Ishikawa (cell line): ENCODE measurements around the gene POLE4.
A peak's percentile ranks its signal among the peaks of the same experiment; 100 is the strongest.

Source experiments
- CEBPB ChIP-seq: IDR thresholded peaks from 2 replicates; pipeline ENCODE4 v1.6.1; 2012
- CREB1 ChIP-seq: IDR thresholded peaks from 2 replicates; pipeline ENCODE4 v1.6.1; 2012; ENCODE audit warnings: low read depth
- EGR1 ChIP-seq: IDR thresholded peaks from 2 replicates; pipeline ENCODE4 v1.6.1; 2012
- EP300 ChIP-seq: IDR thresholded peaks from 2 replicates; pipeline ENCODE4 v1.6.1; 2012; ENCODE audit warnings: borderline replicate concordance
- FOXM1 ChIP-seq: IDR thresholded peaks from 2 replicates; pipeline ENCODE4 v1.6.1; 2012; ENCODE audit warnings: low read depth, borderline replicate concordance
- NFIC ChIP-seq: IDR thresholded peaks from 2 replicates; pipeline ENCODE4 v1.6.1; 2012
- RAD21 ChIP-seq: IDR thresholded peaks from 2 replicates; pipeline ENCODE4 v1.6.1; 2012; ENCODE audit warnings: low read depth
- TAF1 ChIP-seq: IDR thresholded peaks from 2 replicates; pipeline ENCODE4 v1.6.1; 2012; ENCODE audit warnings: low read depth, mild to moderate bottlenecking
- TCF12 ChIP-seq: IDR thresholded peaks from 2 replicates; pipeline ENCODE4 v1.6.1; 2012; ENCODE audit warnings: low read depth
- TEAD4 ChIP-seq: IDR thresholded peaks from 2 replicates; pipeline ENCODE4 v1.6.1; 2012
- YY1 ChIP-seq: IDR thresholded peaks from 2 replicates; pipeline ENCODE4 v1.6.1; 2012; ENCODE audit warnings: low read depth
- ZBTB7A ChIP-seq: IDR thresholded peaks from 2 replicates; pipeline ENCODE4 v1.6.1; 2012; ENCODE audit warnings: low read depth
- TF ChIP-seq, protein P1 (sequence below): IDR thresholded peaks from 2 replicates; pipeline ENCODE4 v1.6.1; 2012
- TF ChIP-seq, protein P2 (sequence below): IDR thresholded peaks from 2 replicates; pipeline ENCODE4 v1.6.1; 2012; ENCODE audit warnings: low read depth, mild to moderate bottlenecking
- TF ChIP-seq, protein P3 (sequence below): IDR thresholded peaks from 2 replicates; pipeline ENCODE4 v1.6.1; 2012

Gene POLE4

DNA sequence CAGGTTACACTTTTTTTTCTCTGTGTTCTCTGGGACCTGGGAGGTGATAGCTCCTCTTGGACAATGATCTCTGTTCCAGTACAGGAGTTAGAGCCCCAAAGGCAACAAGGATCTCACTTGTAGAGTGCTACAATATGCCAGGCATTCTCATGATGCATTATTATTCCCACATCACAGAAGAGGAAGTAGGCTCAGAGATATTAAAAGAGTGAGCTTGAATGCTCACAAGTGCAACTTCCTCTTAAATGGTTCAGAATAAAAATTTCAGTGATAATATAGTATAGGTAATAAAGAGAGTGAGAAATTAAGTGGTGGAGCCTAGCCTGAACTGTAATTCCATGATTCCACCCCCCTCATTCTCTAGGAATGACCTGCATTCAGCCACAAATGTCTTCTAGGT, 21.4 kb downstream of the POLE4 start:
- TF ChIP-seq NFIC (no peak), ZBTB7A (no peak), FOXM1 (no peak), EP300 (no peak), TCF12 (no peak), TEAD4 (no peak), TAF1 (no peak), CEBPB (no peak), RAD21 (no peak), EGR1 (no peak), CREB1 (no peak), YY1 (no peak)
- TF ChIP-seq, protein P1, sequence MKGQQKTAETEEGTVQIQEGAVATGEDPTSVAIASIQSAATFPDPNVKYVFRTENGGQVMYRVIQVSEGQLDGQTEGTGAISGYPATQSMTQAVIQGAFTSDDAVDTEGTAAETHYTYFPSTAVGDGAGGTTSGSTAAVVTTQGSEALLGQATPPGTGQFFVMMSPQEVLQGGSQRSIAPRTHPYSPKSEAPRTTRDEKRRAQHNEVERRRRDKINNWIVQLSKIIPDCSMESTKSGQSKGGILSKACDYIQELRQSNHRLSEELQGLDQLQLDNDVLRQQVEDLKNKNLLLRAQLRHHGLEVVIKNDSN, result no peak
- TF ChIP-seq, protein P2, sequence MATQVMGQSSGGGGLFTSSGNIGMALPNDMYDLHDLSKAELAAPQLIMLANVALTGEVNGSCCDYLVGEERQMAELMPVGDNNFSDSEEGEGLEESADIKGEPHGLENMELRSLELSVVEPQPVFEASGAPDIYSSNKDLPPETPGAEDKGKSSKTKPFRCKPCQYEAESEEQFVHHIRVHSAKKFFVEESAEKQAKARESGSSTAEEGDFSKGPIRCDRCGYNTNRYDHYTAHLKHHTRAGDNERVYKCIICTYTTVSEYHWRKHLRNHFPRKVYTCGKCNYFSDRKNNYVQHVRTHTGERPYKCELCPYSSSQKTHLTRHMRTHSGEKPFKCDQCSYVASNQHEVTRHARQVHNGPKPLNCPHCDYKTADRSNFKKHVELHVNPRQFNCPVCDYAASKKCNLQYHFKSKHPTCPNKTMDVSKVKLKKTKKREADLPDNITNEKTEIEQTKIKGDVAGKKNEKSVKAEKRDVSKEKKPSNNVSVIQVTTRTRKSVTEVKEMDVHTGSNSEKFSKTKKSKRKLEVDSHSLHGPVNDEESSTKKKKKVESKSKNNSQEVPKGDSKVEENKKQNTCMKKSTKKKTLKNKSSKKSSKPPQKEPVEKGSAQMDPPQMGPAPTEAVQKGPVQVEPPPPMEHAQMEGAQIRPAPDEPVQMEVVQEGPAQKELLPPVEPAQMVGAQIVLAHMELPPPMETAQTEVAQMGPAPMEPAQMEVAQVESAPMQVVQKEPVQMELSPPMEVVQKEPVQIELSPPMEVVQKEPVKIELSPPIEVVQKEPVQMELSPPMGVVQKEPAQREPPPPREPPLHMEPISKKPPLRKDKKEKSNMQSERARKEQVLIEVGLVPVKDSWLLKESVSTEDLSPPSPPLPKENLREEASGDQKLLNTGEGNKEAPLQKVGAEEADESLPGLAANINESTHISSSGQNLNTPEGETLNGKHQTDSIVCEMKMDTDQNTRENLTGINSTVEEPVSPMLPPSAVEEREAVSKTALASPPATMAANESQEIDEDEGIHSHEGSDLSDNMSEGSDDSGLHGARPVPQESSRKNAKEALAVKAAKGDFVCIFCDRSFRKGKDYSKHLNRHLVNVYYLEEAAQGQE, result no peak
- TF ChIP-seq, protein P3, sequence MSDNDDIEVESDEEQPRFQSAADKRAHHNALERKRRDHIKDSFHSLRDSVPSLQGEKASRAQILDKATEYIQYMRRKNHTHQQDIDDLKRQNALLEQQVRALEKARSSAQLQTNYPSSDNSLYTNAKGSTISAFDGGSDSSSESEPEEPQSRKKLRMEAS, result no peak

DNA sequence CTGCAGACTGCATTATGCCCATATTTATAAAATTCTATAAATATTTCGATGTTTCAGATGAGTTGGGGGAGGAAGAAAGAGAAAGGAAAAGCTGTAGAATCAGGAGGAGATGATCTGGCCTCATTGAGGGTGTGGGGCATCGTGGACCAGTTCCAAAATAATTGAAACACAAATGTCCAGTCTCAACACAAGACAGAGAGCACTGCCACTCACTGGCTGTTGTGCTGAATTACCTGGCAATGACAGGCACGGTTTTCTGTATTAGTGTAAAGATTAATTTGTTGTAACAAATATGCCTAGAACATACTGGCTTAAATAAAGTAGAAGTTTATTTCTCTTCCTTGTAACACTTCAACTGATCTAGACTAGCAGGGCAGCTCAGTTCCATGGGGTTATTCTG, 24.1 kb downstream of the POLE4 start:
- TF ChIP-seq, protein P2, result no peak
- TF ChIP-seq NFIC (no peak), TAF1 (no peak), EP300 (no peak), RAD21 (peak; percentile 46; the same call in 1 of the 2 replicates)

DNA sequence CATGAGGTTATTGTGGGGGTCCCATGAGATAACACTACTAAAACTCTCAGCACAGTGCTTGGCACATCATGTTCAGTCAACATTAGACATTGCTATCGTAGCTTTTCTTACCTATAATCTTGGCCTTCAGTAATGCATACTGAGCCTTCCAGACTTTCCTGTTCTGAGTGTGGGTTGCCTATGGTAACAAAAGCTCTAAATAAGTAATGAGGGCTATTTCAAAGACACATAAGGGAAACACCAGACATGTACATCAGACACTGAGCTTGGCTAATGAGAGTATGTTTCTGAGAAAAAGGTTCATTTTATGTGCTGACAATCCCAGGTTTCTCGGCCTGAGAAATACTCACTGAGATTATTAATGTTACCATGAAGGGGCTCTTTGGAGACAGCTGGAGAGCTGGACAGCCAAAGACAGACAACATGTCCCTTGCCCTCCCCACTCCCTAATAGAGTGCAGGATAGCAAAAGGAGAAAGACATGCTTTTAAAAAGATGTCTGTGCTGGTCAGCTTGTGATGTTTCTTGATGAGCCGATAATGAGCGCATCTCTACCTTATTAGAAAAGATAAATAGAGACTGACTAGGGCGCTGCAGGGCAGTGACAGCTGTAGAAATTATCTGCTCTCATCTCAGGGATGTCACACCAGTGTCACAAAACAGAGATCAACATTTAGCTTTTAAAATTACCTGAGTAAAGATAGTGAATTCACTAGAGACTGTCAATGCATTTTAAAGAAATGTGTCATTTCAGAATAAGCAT, 25.4 kb downstream of the POLE4 start:
- TF ChIP-seq EGR1 (no peak), TEAD4 (no peak), TAF1 (no peak), YY1 (no peak), EP300 (no peak), CEBPB (no peak), CREB1 (no peak), TCF12 (no peak), ZBTB7A (no peak), NFIC (no peak), RAD21 (no peak), FOXM1 (no peak)
- TF ChIP-seq, protein P1, result no peak
- TF ChIP-seq, protein P3, result no peak
- TF ChIP-seq, protein P2, result no peak

DNA sequence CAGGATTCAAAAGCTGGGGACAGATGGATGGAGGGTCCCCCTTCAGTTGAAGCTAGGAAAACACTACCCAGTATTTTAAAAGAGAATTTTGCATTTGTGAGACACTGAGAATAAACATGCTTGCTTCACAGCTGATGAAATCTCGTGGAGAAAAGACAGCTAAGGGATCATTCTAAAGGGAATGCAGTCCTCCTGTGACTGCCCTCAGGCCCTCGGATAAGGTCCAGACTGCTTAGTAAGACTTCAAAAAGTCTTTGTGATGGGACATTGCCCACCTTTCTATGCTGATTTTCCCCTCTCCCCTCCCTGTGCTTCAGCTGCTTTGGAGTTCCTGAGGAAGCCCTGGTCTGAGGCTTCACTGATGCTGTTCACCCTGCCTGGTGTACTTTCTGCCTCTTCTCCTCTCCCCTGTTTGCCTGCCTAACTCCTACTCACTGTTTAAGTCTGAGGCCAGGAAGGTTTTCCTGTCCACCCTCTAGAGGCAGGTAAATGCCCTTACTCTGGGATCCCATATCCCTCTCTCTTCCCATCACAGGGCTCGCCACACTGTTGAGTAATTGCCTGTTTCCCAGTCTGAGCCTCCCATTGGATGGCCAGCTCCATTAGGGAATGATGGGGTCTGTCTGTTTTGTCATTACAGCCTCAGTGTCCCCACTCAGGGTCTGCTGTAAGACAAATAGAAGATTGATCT, 26.6 kb downstream of the POLE4 start:
- TF ChIP-seq CREB1, result no peak
- TF ChIP-seq ZBTB7A, result no peak
- TF ChIP-seq CEBPB, result no peak
- TF ChIP-seq YY1, result no peak
- TF ChIP-seq, protein P1, result no peak
- TF ChIP-seq EP300, result no peak
- no peak for TF ChIP-seq FOXM1
- no peak for TF ChIP-seq TAF1
- TF ChIP-seq EGR1, result no peak
